Natural killer cell (primary cell): ENCODE measurements around the gene CDC6. TPM values are rescaled to one million over a fixed set of nuclear protein-coding genes. Genes with fewer than 3 reads are reported as not detected.

ENCODE experiments used
- ATAC-seq, 3 donors: fragments of 150-1000 bp in 2 of 3; fragments of 200-7000 bp in 1 of 3; cut with Tn5 transposase; 1 replicate in 1 of 3; 2 replicates in 2 of 3; pipeline ENCODE4 v1.10.0; 2021; ENCODE audit warnings: mild to moderate bottlenecking in 2 of 3, moderate library complexity in 2 of 3
- DNase-seq, 2 donors: peaks; one replicate each; pipeline versions ENCODE4 v3.0.0 to v3.0.0-alpha.2; 2013 to 2021; ENCODE audit warnings: mixed read lengths in 1 of 2
- H3K27ac ChIP-seq: one replicate; pipeline ENCODE4 v1.5.1; 2013; ENCODE audit warnings: mild to moderate bottlenecking, low read length
- H3K27me3 ChIP-seq: one replicate; pipeline ENCODE4 v1.6.1; 2013; ENCODE audit warnings: low read length; ENCODE audit not compliant: control insufficient read depth, insufficient read depth
- H3K36me3 ChIP-seq: one replicate; pipeline ENCODE4 v1.6.1; 2013; ENCODE audit warnings: low read length; ENCODE audit not compliant: control insufficient read depth, insufficient read depth
- H3K4me1 ChIP-seq: one replicate; pipeline ENCODE4 v1.6.1; 2013; ENCODE audit warnings: low read length; ENCODE audit not compliant: control insufficient read depth, insufficient read depth
- H3K4me3 ChIP-seq: one replicate; pipeline ENCODE4 v1.5.1; 2013; ENCODE audit warnings: low read length
- H3K9me3 ChIP-seq: one replicate; pipeline ENCODE4 v1.6.1; 2013; ENCODE audit warnings: low read length; ENCODE audit not compliant: control insufficient read depth, insufficient read depth
- H3K27ac Mint-ChIP-seq, 2 donors: one replicate each; pipeline ENCODE4 v1.8.0; 2022; ENCODE audit warnings: mild to moderate bottlenecking in 2 of 2, mixed read lengths in 2 of 2, moderate library complexity in 1 of 2
- H3K27me3 Mint-ChIP-seq, 2 donors: one replicate each; pipeline ENCODE4 v1.8.0; 2022; ENCODE audit warnings: low read depth in 2 of 2, mixed read lengths in 2 of 2
- H3K36me3 Mint-ChIP-seq: one replicate; pipeline ENCODE4 v1.8.0; 2022; ENCODE audit warnings: mixed read lengths
- H3K4me1 Mint-ChIP-seq, 2 donors: one replicate each; pipeline ENCODE4 v1.8.0; 2022; ENCODE audit warnings: mixed read lengths in 2 of 2
- H3K4me3 Mint-ChIP-seq: one replicate; pipeline ENCODE4 v1.8.0; 2022; ENCODE audit warnings: mild to moderate bottlenecking, moderate library complexity, mixed read lengths
- H3K9me3 Mint-ChIP-seq, 2 donors: one replicate each; pipeline ENCODE4 v1.8.0; 2022; ENCODE audit warnings: mixed read lengths in 2 of 2
- WGBS: methylation state at CpG from one replicate; pipeline ENCODE4 v1.1.7; 2013; ENCODE audit warnings: missing lambda C conversion rate; ENCODE audit not compliant: insufficient coverage; 5-methylcytosine and 5-hydroxymethylcytosine counted together
- intact Hi-C: fragments of 100-400 bp; cut with micrococcal nuclease; formaldehyde crosslinking; loops from one replicate; pipeline ENCODE4 v1.14.2; 2022
- total RNA-seq, 4 donors: library from RNA; stranded (reverse); fragments of 120-200 nt in 1 of 4; gene quantifications; one replicate each; pipeline versions ENCODE4 v1.2.3 to v1.2.4, GENCODE V29; 2013 to 2022
- TF ChIP-seq, protein P1 (sequence below): fragments of 200-600 bp; IDR thresholded peaks from one replicate; pipeline ENCODE4 v1.8.0; 2022; ENCODE audit warnings: antibody characterized with exemption

CDC6 gene
- total RNA-seq, 3 donors from 2014 or later (not counting 1 experiment from before 2014, with no cell fraction given) = 3.4 to 4.9 (median 3.8) TPM

DNA sequence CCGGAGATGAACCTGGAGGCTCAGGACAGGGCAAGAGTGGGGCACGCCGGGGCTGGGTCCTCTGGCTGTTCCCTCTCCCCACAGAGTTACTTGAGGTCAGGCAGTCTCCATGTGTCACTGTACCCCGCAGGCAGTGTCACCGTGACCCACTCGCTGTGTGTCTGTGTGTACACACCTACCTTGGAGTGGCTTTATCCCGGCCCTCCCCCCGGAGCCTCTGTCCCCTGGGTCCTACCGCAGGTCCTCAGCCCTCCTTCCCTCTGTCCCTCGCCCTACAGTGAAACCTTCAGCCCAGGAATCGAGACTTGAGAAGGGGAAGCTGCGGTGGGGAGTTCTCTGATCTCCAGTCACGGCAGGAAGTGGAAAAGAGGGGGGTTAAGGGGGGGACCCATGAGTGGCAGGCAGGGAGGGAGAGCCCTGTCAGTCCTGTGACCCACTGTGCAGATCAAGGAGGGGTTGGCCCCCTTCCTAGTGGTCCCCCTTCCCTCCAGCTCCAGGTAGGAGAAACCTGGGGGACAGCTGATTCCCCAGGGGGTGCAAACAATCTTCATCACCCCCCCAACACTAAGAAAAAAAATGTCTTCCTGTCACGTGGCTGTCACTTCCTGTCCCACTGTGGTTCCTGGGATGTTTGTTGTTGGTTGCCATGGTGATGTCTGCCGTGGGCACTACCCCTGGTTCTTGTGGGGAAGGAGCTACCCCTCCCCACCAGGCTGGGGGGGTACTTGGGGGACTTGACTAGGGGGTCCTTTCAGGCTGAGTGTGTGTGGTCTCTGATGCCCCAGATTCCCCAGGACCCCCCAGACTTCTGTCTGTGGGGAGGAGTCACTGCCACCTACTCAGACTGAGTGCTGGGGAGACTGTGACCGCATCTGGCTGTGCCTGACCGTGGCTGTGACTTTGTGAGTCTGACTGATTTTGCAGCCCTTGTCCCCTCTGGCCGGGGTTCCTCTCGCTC lies 35.0 kb downstream of the CDC6 start:
- H3K27me3 Mint-ChIP-seq = no peaks in the 10 kb centered on the region
- Histone ChIP-seq H3K9me3 (no peaks in the 10 kb centered on the region), H3K36me3 (no peaks in the 10 kb centered on the region), H3K4me1 (peaks cover 95% of the 10 kb centered on the region), H3K27ac (peak overlapping the region; percentile 98), H3K27me3 (no peaks in the 10 kb centered on the region), H3K4me3 (peak overlapping the region; percentile 58)
- peak; percentile 90 to 98 for DNase-seq
- peak; percentile 30 to 59 (median 46) for ATAC-seq
- peaks cover 81 to 95% of the 10 kb centered on the region in 2 donors for H3K4me1 Mint-ChIP-seq
- H3K4me3 Mint-ChIP-seq = peak overlapping the region; percentile 94
- H3K36me3 Mint-ChIP-seq = no peaks in the 10 kb centered on the region
- TF ChIP-seq, protein P1, sequence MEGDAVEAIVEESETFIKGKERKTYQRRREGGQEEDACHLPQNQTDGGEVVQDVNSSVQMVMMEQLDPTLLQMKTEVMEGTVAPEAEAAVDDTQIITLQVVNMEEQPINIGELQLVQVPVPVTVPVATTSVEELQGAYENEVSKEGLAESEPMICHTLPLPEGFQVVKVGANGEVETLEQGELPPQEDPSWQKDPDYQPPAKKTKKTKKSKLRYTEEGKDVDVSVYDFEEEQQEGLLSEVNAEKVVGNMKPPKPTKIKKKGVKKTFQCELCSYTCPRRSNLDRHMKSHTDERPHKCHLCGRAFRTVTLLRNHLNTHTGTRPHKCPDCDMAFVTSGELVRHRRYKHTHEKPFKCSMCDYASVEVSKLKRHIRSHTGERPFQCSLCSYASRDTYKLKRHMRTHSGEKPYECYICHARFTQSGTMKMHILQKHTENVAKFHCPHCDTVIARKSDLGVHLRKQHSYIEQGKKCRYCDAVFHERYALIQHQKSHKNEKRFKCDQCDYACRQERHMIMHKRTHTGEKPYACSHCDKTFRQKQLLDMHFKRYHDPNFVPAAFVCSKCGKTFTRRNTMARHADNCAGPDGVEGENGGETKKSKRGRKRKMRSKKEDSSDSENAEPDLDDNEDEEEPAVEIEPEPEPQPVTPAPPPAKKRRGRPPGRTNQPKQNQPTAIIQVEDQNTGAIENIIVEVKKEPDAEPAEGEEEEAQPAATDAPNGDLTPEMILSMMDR = no peak
- 0% methylated on average over 16 of the region's 19 CpGs for WGBS
- H3K27ac Mint-ChIP-seq = peak overlapping the region; percentile 99
- no peaks in the 10 kb centered on the region for H3K9me3 Mint-ChIP-seq
- intact Hi-C loops = loop anchor here (1.0 to 5.0 kb wide), 4 partner anchors 19 to 555 kb away; partner anchors contain the start of gene CDC6

DNA sequence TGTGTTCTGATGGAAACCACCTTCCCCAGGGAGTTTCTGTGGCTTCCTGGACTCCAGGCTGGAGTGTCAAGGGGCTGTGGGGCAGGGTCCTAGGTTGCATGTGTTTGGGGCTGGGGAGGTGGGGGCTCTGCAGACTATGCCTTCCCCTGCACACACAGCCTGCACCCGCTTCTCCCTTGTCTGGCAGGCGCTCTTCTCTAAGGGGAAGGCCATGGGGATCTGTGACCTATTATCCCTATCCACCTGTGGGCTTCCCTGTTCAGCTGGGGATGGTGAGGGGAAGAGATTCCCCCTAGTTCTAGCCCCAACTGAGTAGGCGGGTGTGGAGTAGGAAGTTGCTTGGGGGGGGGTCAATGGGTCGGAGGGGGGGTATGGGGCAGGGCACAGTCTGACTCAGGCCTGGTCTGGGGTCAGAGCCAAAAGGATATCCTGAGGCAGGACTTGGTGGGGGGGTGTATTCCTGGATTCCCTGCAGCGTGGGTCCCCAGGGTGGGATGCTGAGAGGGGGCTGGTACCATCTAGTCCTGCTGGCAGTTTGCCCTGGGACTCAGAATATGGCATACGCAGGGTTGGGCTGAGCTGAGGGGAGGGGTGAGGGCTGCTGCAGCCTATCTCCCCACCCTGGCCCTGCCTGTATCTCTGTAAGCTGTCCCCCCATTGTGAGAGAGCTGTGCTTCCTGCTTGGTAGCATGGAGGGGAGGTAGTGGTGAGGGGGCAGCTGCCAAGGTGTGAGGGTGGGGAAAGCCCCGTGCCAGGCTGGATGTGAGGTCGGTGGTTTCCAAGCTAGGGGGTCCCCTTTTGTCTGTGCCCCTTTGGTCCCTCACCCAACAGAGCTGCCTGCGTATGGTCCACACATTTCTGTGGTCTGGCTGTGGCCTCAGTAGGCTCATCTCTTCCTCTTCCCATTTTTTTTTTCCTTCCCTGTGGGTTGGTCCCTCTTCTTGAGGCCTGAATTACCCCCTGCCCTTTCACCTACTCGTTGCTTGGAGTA lies 36.0 kb downstream of the CDC6 start:
- Histone ChIP-seq H3K27me3 (no peaks in the 10 kb centered on the region), H3K36me3 (no peaks in the 10 kb centered on the region), H3K4me3 (peak overlapping the region; percentile 58), H3K9me3 (no peaks in the 10 kb centered on the region), H3K27ac (peak overlapping the region; percentile 98), H3K4me1 (peaks cover 98% of the 10 kb centered on the region)
- WGBS = 3% methylated on average over 7 of the region's 10 CpGs
- peak; percentile 75 to 96 for DNase-seq
- Mint-ChIP-seq H3K27me3 (no peaks in the 10 kb centered on the region), H3K4me1 (peaks cover 82 to 94% of the 10 kb centered on the region in 2 donors), H3K36me3 (no peaks in the 10 kb centered on the region), H3K4me3 (peak overlapping the region; percentile 94), H3K27ac (peak overlapping the region; percentile 99), H3K9me3 (no peaks in the 10 kb centered on the region)
- peak; percentile 44 to 65 (median 54) for ATAC-seq
- TF ChIP-seq, protein P1 = no peak
- intact Hi-C loops = loop anchor here (1.0 to 5.0 kb wide), 4 partner anchors 18 to 556 kb away; partner anchors contain the start of gene CDC6

DNA sequence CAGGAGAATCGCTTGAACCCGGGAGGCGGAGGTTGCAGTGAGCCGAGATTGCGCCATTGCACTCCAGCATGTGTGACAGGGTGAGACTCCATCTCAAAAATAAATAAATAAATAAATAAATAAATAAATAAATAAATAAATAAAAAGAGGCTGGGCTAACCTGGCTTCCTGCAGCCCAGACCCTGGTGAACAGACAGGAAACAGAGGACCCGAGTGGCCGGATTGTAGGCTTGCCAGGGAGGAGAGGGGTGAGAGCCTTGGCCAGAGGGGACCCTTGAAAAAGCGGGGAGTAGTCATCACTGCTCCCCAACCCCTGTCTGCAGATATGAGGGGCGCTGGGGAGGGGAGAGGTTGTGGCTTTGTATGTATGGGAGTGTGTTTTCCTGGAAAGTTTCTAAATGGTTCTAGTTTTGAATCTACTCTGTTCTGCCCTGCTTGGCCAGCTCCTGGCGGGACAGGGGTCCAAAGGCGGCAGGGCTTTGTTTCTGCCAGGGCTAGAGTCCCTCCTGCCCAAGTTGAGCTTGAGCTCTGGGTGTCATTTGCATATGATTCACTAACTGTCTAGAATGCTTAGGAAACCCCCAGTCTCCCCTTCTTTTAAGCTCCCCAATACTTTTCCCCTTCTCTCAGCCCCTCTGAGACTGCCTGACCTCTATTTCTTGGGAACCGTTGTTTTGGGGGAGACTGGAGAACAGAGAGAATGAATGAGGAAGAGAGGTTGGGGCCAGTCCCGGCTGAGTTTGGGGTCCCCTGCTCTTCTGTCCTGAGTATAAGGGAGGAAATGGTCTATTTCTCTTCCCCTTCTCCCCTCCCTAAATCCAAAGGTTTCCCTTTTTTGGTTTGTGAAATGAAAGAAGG lies 37.7 kb downstream of the CDC6 start:
- Mint-ChIP-seq H3K4me1 (peaks cover 78 to 86% of the 10 kb centered on the region in 2 donors), H3K9me3 (no peaks in the 10 kb centered on the region), H3K27ac (peak overlapping the region; percentile 99), H3K27me3 (no peaks in the 10 kb centered on the region), H3K36me3 (no peaks in the 10 kb centered on the region), H3K4me3 (peak overlapping the region; percentile 49)
- ATAC-seq (peak in 1 of 3 donors; percentile 1), DNase-seq (peak in 1 of 2 donors; percentile 79)
- Histone ChIP-seq H3K4me1 (peaks cover 95% of the 10 kb centered on the region), H3K9me3 (no peaks in the 10 kb centered on the region), H3K27ac (peak overlapping the region; percentile 98), H3K27me3 (no peaks in the 10 kb centered on the region), H3K36me3 (no peaks in the 10 kb centered on the region), H3K4me3 (no peak overlapping the region)
- 66% methylated on average over 9 of the region's 13 CpGs for WGBS
- intact Hi-C loops = loop anchor here (1.0 kb wide), 1 partner anchor 7 kb away; no protein-coding TSS in a partner anchor
- TF ChIP-seq, protein P1 = no peak
